HG02970 (cell line): Measurements from ENCODE around the gene LAMA4.

Source experiments
- ATAC-seq: cut with Tn5 transposase; IDR thresholded peaks from one replicate; pipeline ENCODE4 v1.9.1; 2021; ENCODE audit warnings: mild to moderate bottlenecking, moderate library complexity, moderate number of reproducible peaks; ENCODE audit not compliant: unreplicated experiment, low FRiP score

LAMA4 gene

DNA sequence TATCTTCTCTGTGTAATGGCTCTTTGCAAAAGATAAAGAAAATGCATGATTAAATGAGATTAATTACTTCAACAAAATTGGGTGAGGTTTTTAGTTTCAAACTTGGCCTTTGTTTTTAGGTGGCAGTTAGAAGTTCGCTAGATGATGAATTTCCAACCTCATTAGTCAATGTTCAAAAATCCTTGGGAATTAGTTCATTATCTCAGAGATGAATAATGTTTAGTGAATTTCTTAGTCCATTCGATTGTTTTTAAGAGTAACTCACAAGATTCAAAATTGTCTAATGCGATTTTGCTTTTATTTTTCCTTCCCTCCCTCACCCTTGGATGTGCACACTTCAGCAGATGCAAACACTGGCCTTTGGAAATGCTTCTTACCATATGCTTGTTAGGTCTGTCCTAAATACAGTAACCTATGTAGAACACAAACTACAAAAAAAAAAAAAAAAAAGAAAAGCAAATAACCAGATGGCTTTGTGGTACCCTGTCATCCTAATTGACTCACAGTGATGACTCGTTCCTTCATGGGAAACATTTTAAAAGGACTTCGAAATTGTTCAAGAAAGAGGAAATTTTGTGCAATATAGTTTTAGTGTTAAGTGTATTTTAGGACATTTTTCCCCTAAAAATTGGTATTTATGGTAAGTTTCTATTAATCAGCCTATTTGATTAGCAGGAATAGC, 100.3 kb downstream of the LAMA4 start:
- no peak for ATAC-seq

DNA sequence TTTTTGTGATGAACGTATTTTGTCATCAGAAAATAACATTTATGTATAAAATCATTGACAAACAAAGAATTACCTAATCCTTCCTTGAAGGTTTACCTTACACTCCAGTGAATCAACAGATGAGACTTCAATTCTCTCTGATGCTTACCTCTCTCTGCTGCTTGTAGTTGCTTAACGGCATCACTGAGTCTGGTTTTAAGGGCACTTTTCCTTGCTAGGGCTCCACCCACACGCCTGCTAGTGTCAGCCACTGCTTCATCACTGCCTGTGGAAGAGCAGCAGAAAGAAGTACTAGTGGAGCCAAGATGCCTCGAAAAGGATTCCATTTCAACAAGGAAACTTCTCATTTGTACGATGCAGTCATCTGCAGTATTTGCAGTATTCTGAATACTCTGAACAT, 104.0 kb downstream of the LAMA4 start:
- ATAC-seq = no peak

DNA sequence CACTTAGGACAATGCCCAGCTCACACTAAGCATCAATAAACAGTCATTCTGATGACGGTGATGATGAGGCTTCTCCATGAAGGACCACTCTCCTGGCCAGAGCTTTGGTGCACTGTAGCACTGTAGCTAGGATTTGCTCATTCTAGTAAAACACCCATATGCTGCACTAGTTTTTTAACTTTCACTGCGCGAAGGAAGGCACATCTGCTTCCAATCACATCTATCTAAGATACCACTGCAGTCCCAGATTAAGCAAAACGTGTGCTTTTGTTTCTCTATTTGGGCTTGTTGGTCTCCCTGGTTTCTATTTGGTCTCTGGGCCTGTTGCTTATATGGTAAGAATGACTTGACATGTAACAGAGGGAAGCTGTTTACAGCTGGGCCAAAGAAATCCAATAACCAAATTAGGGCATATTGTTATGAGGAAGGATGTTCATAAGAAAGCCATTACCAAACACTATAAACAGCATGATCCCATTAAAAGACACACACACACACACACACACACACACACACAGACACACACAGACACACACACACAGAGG, 104.6 kb downstream of the LAMA4 start:
- ATAC-seq = no peak

DNA sequence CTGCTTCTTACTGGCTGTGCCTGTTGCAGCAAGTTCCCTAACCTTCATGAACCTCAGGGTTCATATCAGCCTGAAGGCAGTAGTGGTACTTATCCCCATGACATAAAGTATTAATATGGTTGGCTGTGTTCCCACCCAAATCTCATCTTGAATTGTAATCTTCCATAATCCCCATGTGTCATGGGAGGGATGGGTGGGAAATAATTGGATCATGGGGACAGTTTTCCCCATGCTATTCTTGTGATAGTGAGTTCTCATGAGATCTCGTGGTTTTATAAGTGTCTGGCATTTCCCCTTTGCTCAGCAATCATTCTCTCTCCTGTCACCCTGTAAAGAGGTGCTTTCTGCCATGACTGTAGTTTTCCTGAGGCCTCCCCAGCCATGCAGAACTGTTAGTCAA, 105.1 kb downstream of the LAMA4 start:
- ATAC-seq = no peak

DNA sequence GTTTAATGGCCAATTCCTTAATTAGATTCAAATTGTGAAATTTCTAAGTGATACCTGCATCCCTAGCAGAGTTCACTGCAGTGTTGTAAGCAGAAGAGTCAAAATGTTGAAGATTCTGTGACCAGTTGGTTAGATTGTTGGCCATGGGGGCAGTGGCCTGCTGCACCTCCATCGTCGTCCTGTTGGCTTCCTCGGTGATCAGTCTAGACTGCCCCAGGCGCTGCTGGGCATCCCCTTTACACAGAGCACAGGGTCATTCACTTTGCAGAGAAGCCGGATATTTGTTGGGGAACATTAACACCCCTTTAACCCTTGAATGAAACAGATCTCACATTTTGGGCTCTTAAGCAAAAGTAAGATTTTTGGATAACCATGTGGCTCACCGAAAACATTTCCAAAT, 106.3 kb downstream of the LAMA4 start:
- no peak for ATAC-seq

DNA sequence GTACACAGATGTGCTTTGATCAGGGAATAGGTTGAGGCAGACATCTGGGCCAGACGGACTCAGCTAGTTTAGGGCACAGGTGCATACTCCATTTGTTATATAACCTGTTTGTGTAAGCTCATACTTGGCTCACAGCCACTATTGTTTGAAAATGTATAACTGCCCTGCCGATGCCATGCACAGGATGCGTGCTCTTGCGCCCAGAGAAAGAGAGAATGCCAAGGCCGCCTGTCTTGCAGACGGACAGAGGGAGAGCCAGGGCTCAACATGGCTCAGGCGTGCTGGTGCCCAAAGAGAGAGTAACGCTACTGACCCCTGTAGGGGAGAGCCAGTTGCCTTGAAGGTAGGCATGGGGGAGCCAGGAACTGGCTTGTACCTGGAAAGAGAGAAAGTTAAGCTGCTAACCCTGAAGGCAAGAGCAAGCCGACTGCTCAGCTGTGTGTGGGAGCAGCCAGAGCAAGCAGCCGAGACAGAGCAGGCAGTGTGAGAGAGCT, 109.2 kb downstream of the LAMA4 start:
- no peak for ATAC-seq

DNA sequence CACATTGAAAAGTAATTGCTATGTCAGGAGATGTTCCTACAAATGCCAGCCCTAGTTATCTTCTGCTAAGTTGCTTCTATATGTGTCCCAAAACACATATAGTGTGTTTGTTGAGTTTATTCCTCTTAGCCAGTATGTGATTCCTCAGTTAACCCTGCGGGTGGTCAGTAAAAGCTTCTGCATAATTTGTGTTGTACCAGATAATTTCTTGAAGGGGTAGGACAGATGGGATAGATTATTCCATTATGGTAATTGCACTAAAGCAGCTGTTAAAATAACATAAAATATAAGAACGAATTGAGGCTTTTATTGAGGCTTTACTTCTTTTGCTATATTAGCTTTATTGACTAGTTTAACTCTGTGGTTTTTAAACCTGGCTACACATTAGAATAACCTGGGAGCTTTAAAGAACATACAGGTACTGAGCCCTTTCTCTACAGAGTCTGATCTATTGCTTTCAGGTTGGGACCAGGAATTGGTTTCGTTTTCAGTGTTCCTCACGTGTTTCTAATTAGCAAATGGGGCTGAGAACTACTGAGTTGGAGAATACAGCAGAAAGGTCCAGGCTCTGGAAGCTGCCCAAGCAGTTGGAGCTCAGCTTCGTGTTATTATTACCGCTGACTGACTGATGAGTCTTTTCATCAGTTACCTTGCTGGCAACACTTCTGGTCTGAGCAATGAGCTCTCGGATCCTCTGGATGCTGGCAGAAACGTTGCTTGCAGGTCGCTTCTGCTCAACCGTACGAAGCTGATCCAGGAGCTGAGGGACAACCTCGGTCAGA, 110.0 kb downstream of the LAMA4 start:
- ATAC-seq = no peak

DNA sequence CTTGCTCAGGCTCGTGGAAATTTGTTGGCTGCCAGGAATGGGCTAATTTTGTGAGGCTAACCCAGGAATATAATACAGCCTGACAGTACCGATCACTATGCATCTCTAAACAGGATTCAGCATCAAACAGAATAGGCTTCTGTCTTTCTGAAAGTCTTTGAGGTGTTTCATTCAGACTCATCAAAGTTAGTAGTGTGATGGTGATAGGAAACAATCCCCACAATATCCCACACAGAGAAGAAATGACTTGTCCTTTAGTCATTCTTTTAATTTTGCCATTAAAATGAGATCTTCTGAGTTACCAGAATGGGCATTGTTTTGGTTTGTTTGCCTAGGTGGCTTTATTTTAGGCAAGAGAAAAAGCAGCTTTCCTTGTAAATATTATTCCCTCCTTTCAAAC, 112.7 kb downstream of the LAMA4 start:
- no peak for ATAC-seq

DNA sequence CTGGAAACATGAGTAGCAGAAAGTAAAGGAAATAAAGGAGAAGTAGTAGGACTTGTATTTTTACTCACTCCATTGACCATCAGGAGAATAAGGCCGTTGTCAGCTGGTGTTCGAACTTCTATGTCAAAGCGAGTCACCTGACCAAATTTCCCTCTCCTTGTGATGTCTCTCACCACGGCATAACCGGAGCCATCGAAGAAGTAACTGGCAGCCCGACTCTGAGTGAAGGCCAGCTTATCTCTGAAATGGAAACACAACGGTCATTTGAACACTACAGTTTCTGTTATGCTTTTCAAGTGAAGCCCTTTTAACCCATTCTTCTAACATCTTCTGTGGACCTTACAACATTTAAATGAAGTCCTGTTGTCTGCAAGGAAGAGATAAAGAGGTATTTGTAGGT, 115.3 kb downstream of the LAMA4 start:
- ATAC-seq = no peak

DNA sequence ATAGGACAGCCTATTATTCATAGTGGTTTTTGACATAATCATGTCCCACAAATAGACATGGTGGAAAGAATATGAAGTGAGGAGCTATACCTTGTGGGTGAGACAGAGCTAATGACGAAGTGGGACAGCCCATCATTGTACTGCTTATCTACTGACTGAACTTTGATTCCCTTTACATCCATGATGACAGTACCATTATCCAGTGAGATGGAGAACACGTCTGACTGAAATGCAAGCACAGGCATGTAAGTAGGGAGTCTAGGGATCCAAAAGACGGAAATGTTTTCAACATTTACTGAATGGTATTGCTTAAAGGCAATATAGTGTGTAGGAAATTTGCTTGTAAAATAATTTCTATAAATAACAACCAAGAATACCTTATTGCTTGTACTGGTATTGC, 123.5 kb downstream of the LAMA4 start:
- ATAC-seq = no peak

DNA sequence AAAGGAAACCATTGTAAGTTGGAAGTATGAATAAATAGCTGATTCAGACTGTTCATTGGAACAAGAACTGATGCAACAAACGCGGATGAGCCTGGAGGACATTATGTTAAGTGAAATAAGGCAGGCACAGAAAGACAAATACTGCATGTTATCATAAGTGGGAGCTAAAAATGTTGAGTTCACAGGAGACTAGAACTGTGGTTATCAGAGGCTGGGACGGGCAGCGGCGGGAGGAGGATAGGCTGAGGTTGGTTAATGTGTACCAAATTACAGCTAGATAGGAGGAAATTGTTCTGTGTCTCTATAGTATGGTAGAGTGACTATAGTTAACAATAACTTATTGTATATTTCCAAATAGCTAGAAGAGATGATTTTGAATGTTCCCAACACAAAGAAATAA, 126.2 kb downstream of the LAMA4 start:
- ATAC-seq = no peak

DNA sequence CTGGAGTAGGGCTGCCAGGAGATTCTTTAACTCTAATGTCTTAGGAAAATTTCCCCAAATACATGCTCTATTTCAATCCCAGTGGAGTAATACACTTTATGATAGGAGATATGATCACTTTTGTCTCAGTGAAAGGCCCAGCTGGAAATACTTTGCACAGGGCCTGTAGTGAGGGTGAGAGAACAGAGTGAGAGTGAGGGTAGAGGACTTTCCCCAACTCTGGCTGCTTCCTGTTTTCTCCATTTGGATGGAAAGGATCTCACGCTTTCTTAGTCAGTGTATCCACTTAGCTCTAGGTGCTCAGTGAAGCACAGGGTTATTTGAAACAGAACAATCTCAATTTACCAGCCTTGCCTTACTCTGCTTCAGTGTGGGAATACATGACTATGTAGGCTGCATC, 130.4 kb downstream of the LAMA4 start:
- no peak for ATAC-seq

DNA sequence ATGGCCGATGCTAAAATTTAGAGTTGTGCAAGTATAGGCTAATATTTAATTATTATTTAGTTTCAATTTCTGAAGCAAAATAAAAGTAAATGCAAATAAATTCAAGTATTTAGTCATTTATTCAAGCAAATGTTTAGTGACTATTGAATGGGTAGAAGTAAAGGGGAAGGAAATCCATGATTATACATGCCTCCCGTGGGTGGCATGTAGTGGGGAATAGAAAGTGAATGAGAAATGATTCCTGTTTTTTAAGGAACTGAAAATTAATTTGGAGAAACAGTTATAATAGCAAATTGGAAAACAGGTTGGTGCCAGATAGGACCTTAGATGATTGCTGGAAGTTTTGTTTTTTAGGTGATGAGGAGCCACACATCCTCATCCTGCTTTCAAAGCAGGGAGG, 131.6 kb downstream of the LAMA4 start:
- no peak for ATAC-seq

DNA sequence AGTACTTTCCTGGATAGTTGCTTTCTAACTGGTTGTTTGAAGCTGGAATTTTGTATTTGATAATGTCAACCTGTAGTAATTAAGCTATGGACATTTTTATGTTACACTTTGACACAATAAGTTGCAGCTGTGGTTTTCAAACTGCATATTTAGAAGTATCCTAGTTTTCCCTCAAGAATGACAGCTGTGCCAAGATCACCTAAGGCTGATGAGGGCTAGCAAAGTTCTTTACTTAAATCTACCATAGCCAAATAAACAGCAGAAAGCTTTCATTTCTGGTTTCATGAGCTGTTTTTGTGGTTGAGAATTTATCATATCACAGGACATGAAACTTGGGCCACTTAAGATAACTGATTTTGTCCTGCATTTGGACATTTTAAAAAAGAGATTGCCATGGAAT, 136.3 kb downstream of the LAMA4 start:
- no peak for ATAC-seq

DNA sequence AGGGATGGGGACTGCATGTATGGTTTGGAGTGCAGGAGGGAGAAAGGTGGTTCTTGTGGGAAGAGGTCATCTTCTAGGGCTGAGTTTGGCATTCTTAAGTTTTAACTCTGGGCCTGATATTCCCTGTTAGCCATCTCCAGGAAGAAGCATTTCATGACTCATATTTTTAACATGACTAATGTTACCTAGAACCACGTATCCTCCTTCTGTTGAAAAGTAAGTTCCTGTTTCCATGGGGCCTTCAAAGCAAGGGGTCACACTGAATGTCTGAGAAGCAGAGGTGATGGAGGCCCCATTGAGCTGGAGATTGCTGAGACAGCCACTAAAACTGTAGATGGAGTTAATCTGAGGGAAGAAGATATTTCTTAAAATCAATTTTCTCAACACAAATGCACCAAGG, 136.8 kb downstream of the LAMA4 start:
- no peak for ATAC-seq

DNA sequence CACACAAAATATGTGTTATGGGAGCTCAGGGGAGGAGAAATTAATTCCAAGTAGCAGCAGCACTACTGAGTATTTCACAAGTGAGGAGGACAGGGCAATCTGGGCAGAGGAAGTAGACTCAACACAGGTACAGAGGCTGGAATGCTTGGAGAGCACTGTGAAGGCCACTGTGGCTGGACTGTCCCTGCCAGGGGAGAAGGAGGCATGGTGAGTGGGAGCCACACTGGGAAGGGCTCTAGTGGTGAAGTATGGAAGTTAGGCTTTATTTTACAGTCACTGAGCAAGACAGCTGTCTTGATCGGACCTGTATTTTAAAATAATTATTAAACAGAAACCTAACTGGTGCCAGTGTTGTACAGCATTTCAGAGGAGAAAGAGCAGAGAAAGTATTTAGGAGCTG, 138.1 kb downstream of the LAMA4 start:
- ATAC-seq = no peak

DNA sequence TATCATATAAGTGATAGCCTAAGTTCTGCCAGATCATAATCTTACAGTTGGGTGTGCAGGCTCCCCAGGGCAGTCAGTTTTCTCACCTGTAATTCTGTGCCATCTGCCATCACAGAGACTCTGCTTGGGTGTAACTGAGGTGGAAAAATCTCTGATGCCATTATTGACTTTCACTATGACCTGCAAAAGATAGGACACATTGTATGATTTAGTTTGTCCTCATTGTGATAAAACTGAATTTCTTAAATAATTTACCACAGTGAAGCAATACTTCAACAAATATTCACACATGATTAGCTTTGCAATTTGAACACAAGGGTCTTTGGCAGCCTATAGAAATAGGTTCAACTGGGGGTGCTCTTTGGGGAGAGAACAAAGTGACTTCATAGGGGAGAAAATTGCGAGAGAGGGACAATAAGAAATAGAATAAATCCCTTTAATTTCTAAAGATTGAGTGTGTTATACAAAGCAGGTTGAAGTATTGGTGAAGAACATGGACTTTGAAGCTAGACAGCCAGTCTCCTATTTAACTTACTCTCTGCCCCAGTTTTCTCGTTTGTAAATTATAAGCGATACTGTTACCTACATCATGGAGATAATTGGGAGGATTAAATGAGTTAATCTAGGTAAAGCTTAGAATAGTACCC, 139.7 kb downstream of the LAMA4 start:
- ATAC-seq = no peak

DNA sequence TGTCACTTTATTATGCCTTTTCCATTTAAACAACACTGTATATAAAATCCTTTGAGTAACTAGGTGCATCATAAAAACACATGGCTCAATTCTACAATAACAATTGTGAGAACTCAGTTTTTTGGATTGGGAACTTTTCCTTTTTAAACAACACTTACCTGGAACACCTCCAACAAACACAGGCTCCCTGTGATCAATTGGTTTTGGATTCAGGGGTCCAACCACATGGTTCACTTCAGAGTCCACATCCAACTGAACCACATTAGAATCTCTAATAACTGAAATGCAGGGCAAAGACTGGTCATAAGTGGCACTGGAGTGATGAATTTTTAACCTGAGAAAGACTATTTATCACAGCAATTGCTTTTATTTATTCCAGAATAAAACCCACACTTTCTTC, 140.4 kb downstream of the LAMA4 start:
- ATAC-seq = no peak

DNA sequence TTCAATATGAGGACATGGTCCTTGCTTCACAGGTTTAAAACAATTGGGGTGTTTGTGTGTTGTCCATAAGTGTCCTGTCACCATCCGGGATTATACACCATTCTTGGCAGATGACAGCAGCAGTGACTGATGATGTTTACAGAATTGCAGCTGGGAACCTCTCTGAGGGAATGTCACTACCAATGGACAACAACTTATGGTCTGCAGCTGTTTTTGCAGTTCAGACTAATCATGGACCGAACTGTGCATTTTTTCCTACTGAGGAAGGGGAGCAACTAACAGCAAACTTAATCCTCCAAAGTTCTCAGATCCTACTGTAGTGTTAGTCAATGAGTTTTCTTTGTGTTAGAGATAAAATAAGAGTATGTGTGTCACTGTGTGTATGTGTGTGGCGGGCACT, 140.9 kb downstream of the LAMA4 start:
- no peak for ATAC-seq

DNA sequence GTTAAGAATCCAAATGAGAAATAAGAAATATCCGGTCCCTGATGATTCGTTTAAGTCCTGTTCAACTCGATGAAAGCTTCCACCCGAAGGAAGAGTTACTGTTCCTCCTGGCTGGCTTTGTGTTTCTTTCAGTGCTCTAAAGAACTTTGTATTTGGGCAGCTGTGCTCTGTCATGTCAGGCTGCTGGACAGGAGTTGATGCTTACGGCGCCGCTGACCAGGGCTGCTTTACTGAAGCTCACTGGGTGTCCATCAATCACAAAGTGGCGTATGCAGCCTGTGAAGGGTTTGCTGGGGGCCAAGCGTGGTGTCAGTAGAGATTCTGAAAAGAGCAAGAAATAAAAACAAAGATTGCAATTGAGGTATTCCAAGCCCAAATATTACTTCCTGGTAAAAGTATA, 145.1 kb downstream of the LAMA4 start:
- ATAC-seq = no peak

DNA sequence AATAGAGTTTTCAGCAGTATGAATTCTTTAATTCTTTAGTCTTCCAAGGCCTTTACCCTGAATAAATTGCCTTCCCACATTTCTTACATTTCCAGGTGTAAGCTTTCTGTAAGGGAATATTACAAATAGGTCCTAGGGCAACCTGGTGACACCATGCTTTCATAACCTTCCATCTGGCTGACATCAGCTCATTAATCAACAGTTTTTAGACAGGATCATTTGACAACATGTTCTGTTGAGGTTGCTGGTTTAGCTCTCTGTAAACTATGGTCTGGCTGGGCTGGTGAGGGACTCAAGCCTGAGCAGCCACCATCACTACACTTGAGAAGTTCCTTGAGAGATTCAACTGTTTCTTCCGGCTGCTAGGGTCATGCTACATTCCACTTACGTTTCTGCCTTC, 147.8 kb downstream of the LAMA4 start:
- no peak for ATAC-seq
